HG03432 (cell line): Measurements from ENCODE around the gene SLC38A8.

Experiments
- ATAC-seq: cut with Tn5 transposase; IDR thresholded peaks from one replicate; pipeline ENCODE4 v1.9.1; 2021; ENCODE audit warnings: mild to moderate bottlenecking, moderate library complexity; ENCODE audit not compliant: unreplicated experiment

The SLC38A8 gene

GRCh38 chr16:83973077-83973476 lies 69.5 kb downstream of the SLC38A8 start:
- no peak for ATAC-seq

- ATAC-seq, result no peak
These were observed 70.2 kb downstream of the SLC38A8 start for GRCh38 chr16:83972256-83973008.

GRCh38 chr16:83971165-83972130 lies 71.1 kb downstream of the SLC38A8 start:
- no peak for ATAC-seq

GRCh38 chr16:83970430-83970815 lies 72.2 kb downstream of the SLC38A8 start:
- no peak for ATAC-seq

- ATAC-seq, result no peak
These were observed 72.7 kb downstream of the SLC38A8 start for GRCh38 chr16:83969771-83970429.

GRCh38 chr16:83968891-83969649 lies 73.5 kb downstream of the SLC38A8 start:
- ATAC-seq, result no peak

GRCh38 chr16:83968306-83968851 lies 74.2 kb downstream of the SLC38A8 start:
- no peak for ATAC-seq

- no peak for ATAC-seq
These were observed 74.7 kb downstream of the SLC38A8 start, which contains the start of gene NECAB2 for GRCh38 chr16:83967838-83968305. Gene NECAB2, plus strand, starts transcription at chr16:83968244. Its CDS starts 405 bp downstream, at chr16:83968649.

GRCh38 chr16:83967091-83967490 lies 75.5 kb downstream of the SLC38A8 start:
- no peak for ATAC-seq

GRCh38 chr16:83966153-83966696 lies 76.4 kb downstream of the SLC38A8 start:
- no peak for ATAC-seq

GRCh38 chr16:83965444-83966152 lies 77.0 kb downstream of the SLC38A8 start:
- ATAC-seq, result no peak

GRCh38 chr16:83964684-83965443 lies 77.7 kb downstream of the SLC38A8 start:
- no peak for ATAC-seq

- no peak for ATAC-seq
These were observed 79.1 kb downstream of the SLC38A8 start for GRCh38 chr16:83963277-83964119.

GRCh38 chr16:83961591-83961990 lies 81.0 kb downstream of the SLC38A8 start:
- no peak for ATAC-seq

GRCh38 chr16:83960521-83961249 lies 81.9 kb downstream of the SLC38A8 start:
- ATAC-seq, result no peak
